Endodermal cell (in vitro differentiated cells): ENCODE data around the gene DNAH9. TPM values are rescaled to one million over a fixed set of nuclear protein-coding genes. Genes with fewer than 3 reads are reported as not detected.

ENCODE experiments used
- DNase-seq: peaks from one replicate; pipeline ENCODE4 v3.0.0-alpha.2; 2017
- H3K27ac ChIP-seq: 2 replicates; pipeline ENCODE4 v1.5.1; 2013; ENCODE audit warnings: mild to moderate bottlenecking, low read depth, low read length, moderate library complexity
- H3K27me3 ChIP-seq: 2 replicates; pipeline ENCODE4 v1.6.1; 2013; ENCODE audit warnings: mild to moderate bottlenecking, low read length, moderate library complexity; ENCODE audit not compliant: insufficient read depth, control insufficient read depth, poor library complexity, severe bottlenecking
- H3K36me3 ChIP-seq: 2 replicates; pipeline ENCODE4 v1.7.0; 2013; ENCODE audit warnings: mild to moderate bottlenecking, low read length, moderate library complexity; ENCODE audit not compliant: control insufficient read depth, insufficient read depth
- H3K4me1 ChIP-seq: one replicate; pipeline ENCODE4 v1.7.0; 2013; ENCODE audit warnings: low read length; ENCODE audit not compliant: control insufficient read depth, insufficient read depth
- H3K4me3 ChIP-seq: 2 replicates; pipeline ENCODE4 v1.5.1; 2013; ENCODE audit warnings: mild to moderate bottlenecking, low read length, moderate library complexity
- H3K9ac ChIP-seq: 2 replicates; pipeline ENCODE4 v1.6.1; 2013; ENCODE audit warnings: mild to moderate bottlenecking, low read length, moderate library complexity; ENCODE audit not compliant: poor library complexity, severe bottlenecking; ENCODE audit errors: extremely low read depth
- H3K9me3 ChIP-seq: 2 replicates; pipeline ENCODE4 v1.6.1; 2013; ENCODE audit warnings: mild to moderate bottlenecking, low read length, moderate library complexity; ENCODE audit not compliant: control insufficient read depth
- H3K27ac Mint-ChIP-seq: 2 replicates; pipeline ENCODE4 v1.8.0; 2020; ENCODE audit warnings: mixed read lengths
- H3K27me3 Mint-ChIP-seq: 2 replicates; pipeline ENCODE4 v1.8.0; 2021; ENCODE audit warnings: mild to moderate bottlenecking, mixed read lengths; ENCODE audit not compliant: insufficient read depth
- H3K36me3 Mint-ChIP-seq: 2 replicates; pipeline ENCODE4 v1.8.0; 2020; ENCODE audit warnings: low read depth, mixed read lengths
- H3K4me1 Mint-ChIP-seq: 2 replicates; pipeline ENCODE4 v1.8.0; 2020; ENCODE audit warnings: mixed read lengths
- H3K4me3 Mint-ChIP-seq: 2 replicates; pipeline ENCODE4 v1.8.0; 2020; ENCODE audit warnings: mild to moderate bottlenecking, moderate library complexity, mixed read lengths
- H3K9me3 Mint-ChIP-seq: 2 replicates; pipeline ENCODE4 v1.8.0; 2020; ENCODE audit warnings: mild to moderate bottlenecking, mixed read lengths
- WGBS, 2 experiments: methylation state at CpG; one replicate each; pipeline versions ENCODE4 v1.1.5 to v1.1.7; 2013; ENCODE audit warnings: missing lambda C conversion rate in 2 of 2, mixed read lengths in 1 of 2; ENCODE audit not compliant: insufficient coverage in 1 of 2, insufficient read length in 1 of 2; 5-methylcytosine and 5-hydroxymethylcytosine counted together
- total RNA-seq, 2 donors: library from RNA; stranded (reverse); fragmentation: NEBNext Ultra II Directional in 1 of 2; extraction: Animal tissue kit (Norgen Biotek cat#: 25700) in 1 of 2; gene quantifications; 2 replicates in 1 of 2; 3 replicates in 1 of 2; pipeline ENCODE4 v1.2.1, GENCODE V29; 2021
- TF ChIP-seq, protein P1 (sequence below): fragments of 200-600 bp; sonication (generic); conservative IDR thresholded peaks from 2 replicates; pipeline ENCODE4 v1.5.0; 2021; ENCODE audit warnings: antibody characterized with exemption, mild to moderate bottlenecking

DNAH9 gene
- total RNA-seq, 2 donors from 2014 or later = 0.64 to 1.2 TPM

DNA sequence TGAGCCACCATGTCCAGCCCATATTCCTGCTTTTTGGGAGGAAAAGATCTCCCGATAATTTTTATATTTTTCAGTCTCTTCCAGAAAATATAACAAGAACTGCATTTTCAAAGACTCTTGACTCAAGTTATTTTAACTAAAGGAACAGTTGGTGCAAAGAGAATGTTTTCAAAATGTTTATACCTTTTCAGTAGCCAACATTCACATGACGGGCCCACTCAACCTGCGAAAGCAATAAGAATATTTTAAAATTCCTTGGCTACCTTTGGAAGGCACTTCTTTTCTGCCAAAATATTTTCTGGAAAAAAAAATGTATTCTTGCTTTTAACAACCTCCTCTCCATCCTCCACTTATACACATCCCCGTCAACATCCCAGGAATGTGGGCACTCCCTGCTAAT is 258.7 kb downstream of the DNAH9 start:
- no peaks in the 10 kb centered on the region for H3K36me3 Mint-ChIP-seq

DNA sequence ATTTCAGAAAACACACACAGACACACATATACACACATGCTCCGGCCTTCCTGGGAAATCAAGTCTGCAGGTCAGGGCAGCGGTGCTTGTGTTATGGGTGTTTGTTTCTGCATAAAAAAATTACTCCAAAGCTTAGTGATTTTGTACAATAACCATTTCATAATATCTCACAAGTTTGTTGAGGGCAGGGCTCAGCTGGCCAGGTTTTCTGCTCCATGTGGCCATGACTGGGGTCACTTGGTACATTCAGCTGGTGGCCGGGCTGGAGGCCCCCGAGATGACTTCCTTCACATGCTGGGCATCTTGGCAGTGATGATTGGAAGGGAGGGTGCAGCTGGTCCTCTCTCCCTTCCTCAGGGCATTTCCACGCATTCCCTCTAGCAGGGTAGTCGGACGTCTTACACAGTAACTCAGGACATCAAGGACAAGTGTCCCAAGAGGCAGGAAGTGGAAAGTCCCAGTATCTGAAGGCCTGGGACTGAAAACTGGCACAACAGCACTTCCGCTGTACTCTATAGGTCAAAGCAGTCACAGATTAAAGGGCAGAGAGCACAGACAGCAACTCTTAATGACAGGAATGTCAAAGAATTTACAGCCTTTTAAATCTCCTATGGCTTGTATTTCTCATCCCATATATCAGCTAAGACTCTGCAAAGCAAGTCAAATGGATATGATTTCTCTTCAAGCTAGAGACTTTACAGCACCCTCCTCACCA is 271.6 kb downstream of the DNAH9 start:
- H3K9me3 ChIP-seq = peaks cover 17% of the 10 kb centered on the region
- no peaks in the 10 kb centered on the region for H3K4me1 ChIP-seq
- H3K27me3 ChIP-seq = no peaks in the 10 kb centered on the region
- WGBS, 2 experiments = 83 to 85% methylated on average over 6 of the region's 8 CpGs
- H3K27ac ChIP-seq = no peak overlapping the region
- DNase-seq = peak; percentile 14
- Mint-ChIP-seq H3K27ac (no peak overlapping the region), H3K4me1 (no peaks in the 10 kb centered on the region), H3K9me3 (peaks cover 30% of the 10 kb centered on the region), H3K27me3 (peaks cover 2% of the 10 kb centered on the region), H3K4me3 (no peak overlapping the region), H3K36me3 (no peaks in the 10 kb centered on the region)
- no peak overlapping the region for H3K9ac ChIP-seq
- no peak overlapping the region for H3K4me3 ChIP-seq
- H3K36me3 ChIP-seq = no peaks in the 10 kb centered on the region
- TF ChIP-seq, protein P1, sequence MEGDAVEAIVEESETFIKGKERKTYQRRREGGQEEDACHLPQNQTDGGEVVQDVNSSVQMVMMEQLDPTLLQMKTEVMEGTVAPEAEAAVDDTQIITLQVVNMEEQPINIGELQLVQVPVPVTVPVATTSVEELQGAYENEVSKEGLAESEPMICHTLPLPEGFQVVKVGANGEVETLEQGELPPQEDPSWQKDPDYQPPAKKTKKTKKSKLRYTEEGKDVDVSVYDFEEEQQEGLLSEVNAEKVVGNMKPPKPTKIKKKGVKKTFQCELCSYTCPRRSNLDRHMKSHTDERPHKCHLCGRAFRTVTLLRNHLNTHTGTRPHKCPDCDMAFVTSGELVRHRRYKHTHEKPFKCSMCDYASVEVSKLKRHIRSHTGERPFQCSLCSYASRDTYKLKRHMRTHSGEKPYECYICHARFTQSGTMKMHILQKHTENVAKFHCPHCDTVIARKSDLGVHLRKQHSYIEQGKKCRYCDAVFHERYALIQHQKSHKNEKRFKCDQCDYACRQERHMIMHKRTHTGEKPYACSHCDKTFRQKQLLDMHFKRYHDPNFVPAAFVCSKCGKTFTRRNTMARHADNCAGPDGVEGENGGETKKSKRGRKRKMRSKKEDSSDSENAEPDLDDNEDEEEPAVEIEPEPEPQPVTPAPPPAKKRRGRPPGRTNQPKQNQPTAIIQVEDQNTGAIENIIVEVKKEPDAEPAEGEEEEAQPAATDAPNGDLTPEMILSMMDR = no peak

More for the DNA sequence above, 258.7 kb downstream of the DNAH9 start:
- Histone ChIP-seq H3K4me3 (no peak overlapping the region), H3K9me3 (no peaks in the 10 kb centered on the region), H3K27ac (no peak overlapping the region), H3K4me1 (no peaks in the 10 kb centered on the region), H3K36me3 (no peaks in the 10 kb centered on the region), H3K27me3 (no peaks in the 10 kb centered on the region), H3K9ac (no peak overlapping the region)
- DNase-seq = no peak
- WGBS, 2 experiments = 83 to 92% methylated on average over 2 to 4 of the region's 4 CpGs
- H3K27ac Mint-ChIP-seq = no peak overlapping the region
- H3K9me3 Mint-ChIP-seq = peaks cover 2% of the 10 kb centered on the region
- no peaks in the 10 kb centered on the region for H3K27me3 Mint-ChIP-seq
- peaks cover 7% of the 10 kb centered on the region for H3K4me1 Mint-ChIP-seq
- no peak overlapping the region for H3K4me3 Mint-ChIP-seq
- TF ChIP-seq, protein P1 = no peak

DNA sequence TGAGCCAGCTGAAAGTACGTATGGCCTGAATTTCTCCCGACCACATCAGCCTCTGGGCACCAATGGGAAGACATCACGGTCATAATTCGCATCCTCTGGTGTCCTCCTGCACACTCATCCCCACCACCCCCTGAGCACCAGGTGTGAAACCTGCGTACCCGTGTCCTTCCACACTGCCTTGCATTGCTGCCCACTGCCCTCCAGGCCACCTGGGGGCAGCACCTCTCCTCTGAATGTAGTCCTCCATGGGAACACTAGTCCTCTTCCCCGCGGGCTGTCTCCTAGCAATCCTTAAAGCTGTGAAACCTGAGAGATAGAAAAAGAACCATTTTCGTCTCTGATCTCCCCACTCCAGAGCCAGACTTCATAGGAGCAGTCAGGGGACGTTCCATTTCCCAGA is 273.5 kb downstream of the DNAH9 start:
- TF ChIP-seq, protein P1 = peak; percentile 53
- Histone ChIP-seq H3K27ac (no peak overlapping the region), H3K4me1 (peaks cover 6% of the 10 kb centered on the region), H3K27me3 (no peaks in the 10 kb centered on the region), H3K36me3 (no peaks in the 10 kb centered on the region), H3K4me3 (no peak overlapping the region), H3K9ac (no peak overlapping the region), H3K9me3 (peaks cover 17% of the 10 kb centered on the region)
- Mint-ChIP-seq H3K36me3 (no peaks in the 10 kb centered on the region), H3K4me1 (peaks cover 9% of the 10 kb centered on the region), H3K27ac (no peak overlapping the region), H3K4me3 (no peak overlapping the region), H3K27me3 (peaks cover 2% of the 10 kb centered on the region), H3K9me3 (peaks cover 26% of the 10 kb centered on the region)
- WGBS, 2 experiments = 79 to 81% methylated on average over 6 to 10 of the region's 10 CpGs
- DNase-seq = peak; percentile 64
